GM15510 (cell line): ENCODE results near the gene KCNC1.

Experiments used
- POLR2A ChIP-seq: IDR thresholded peaks from 3 replicates; pipeline ENCODE4 v1.6.1; 2011; ENCODE audit warnings: borderline replicate concordance; ENCODE audit not compliant: insufficient read length; ENCODE audit errors: extremely low read depth

The KCNC1 gene

GRCh38 chr11:17779861-17780594 is 45.4 kb downstream of the KCNC1 start:
- TF ChIP-seq POLR2A = no peak

GRCh38 chr11:17780668-17781067 is 46.1 kb downstream of the KCNC1 start:
- no peak for TF ChIP-seq POLR2A

- no peak for TF ChIP-seq POLR2A
Observed at GRCh38 chr11:17781221-17781620, 46.6 kb downstream of the KCNC1 start.

GRCh38 chr11:17781626-17782025 is 47.0 kb downstream of the KCNC1 start:
- no peak for TF ChIP-seq POLR2A

GRCh38 chr11:17782145-17782544 is 47.6 kb downstream of the KCNC1 start:
- no peak for TF ChIP-seq POLR2A

GRCh38 chr11:17782603-17783337 is 48.2 kb downstream of the KCNC1 start:
- TF ChIP-seq POLR2A = no peak

- no peak for TF ChIP-seq POLR2A
Observed at GRCh38 chr11:17783878-17784277, 49.3 kb downstream of the KCNC1 start.

- TF ChIP-seq POLR2A = no peak
Observed at GRCh38 chr11:17786824-17787525, 52.4 kb downstream of the KCNC1 start.

GRCh38 chr11:17788084-17788483 is 53.5 kb downstream of the KCNC1 start:
- no peak for TF ChIP-seq POLR2A

- TF ChIP-seq POLR2A = no peak
Observed at GRCh38 chr11:17790453-17790852, 55.9 kb downstream of the KCNC1 start.

GRCh38 chr11:17791144-17791543 is 56.6 kb downstream of the KCNC1 start:
- no peak for TF ChIP-seq POLR2A

- no peak for TF ChIP-seq POLR2A
Observed at GRCh38 chr11:17792161-17792560, 57.6 kb downstream of the KCNC1 start.

- no peak for TF ChIP-seq POLR2A
Observed at GRCh38 chr11:17793642-17794170, 59.1 kb downstream of the KCNC1 start.

- TF ChIP-seq POLR2A = no peak
Observed at GRCh38 chr11:17794981-17795380, 60.4 kb downstream of the KCNC1 start.

- TF ChIP-seq POLR2A = no peak
Observed at GRCh38 chr11:17796154-17796553, 61.6 kb downstream of the KCNC1 start.
